Measurements from ENCODE around the gene ARPC4.

DNA sequence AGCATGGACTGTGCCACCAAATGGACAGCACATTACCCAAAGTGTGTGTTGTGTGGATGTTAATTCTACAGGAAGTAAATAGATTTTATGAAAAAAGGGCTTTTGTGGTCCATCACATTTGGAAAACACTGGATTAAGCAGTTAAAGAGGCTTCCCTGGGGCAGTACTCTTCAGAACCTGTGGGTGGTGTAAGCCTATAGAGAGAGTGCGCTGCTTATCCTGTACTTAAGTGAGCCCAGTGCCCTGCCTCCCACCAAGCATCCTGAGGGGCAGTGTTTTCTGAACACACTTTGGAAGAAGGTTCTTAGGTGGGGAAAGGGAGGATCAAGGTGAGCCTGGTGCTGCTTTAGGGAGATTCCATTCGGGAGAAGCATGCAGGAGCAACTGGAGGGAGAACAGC, 28.1 kb downstream of the ARPC4 start:
- TF ChIP-seq GATA2 (IDR thresholded peaks at IDR 0.05; ENCODE audit: low read depth, low read length) (no peak), GATA3 (IDR thresholded peaks at IDR 0.05; ENCODE audit: low read depth, low read length) (no peak)

All from SH-SY5Y (cell line).